ENCODE results near the gene BIN1. TPM values are rescaled to one million over a fixed set of nuclear protein-coding genes. Genes with fewer than 3 reads are reported as not detected.

Gene BIN1, protein sequence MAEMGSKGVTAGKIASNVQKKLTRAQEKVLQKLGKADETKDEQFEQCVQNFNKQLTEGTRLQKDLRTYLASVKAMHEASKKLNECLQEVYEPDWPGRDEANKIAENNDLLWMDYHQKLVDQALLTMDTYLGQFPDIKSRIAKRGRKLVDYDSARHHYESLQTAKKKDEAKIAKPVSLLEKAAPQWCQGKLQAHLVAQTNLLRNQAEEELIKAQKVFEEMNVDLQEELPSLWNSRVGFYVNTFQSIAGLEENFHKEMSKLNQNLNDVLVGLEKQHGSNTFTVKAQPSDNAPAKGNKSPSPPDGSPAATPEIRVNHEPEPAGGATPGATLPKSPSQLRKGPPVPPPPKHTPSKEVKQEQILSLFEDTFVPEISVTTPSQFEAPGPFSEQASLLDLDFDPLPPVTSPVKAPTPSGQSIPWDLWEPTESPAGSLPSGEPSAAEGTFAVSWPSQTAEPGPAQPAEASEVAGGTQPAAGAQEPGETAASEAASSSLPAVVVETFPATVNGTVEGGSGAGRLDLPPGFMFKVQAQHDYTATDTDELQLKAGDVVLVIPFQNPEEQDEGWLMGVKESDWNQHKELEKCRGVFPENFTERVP
- 68.0 and 70.7 TPM in 2 replicates for total RNA-seq

DNA sequence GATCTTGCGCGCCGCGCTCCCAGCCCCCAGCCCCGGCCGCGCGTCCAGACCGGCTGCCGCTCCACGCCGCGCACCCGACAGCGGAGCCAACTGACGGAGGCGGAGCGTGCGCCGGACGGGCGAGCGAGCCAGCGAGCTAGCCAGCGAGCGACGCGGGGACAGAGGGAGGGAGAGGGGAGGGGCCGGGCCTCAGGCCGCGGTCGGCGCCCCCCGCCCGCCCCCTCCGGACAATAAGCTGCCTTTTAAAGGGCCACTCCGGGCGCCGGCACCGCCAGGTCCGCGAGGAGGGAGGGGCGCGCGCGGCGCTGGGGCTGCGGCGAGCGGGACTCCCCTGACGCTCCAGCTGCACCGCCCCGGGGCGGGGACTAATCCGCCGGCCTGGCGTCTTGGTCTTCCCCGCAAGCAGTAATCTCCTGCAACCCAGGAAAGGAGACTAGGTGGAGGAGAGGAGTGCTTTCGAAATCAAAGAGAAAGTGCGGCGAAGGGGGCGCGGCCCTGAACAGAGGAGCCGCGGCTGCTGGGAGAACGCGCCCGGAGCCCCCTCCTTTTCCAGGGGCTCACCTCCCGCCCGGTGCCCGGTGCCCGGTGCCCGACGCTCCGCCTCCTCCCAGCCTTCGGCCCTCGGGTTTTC, at the start of gene BIN1:
TSS of gene BIN1 (minus strand) at position 164 of the 631 bp plus-strand sequence. CDS start 211 bp downstream, outside the sequence.

Other genes starting within 250 kb of the BIN1 start
- gene TEX51, start 208.3 kb downstream of the BIN1 start, total RNA-seq = not detected in 2 replicates
- under 0.01 and 0.28 TPM in 2 replicates for gene CYP27C1, start 113.1 kb upstream of the BIN1 start, total RNA-seq
- gene ERCC3, start 187.0 kb upstream of the BIN1 start, total RNA-seq = 30.0 and 37.6 TPM in 2 replicates

Data from endothelial cell of coronary artery (primary cell).